Activated T-cell treated with anti-CD3 and anti-CD28 coated beads for 1 hour (primary cell): ENCODE data around the gene SYTL1.
A peak's percentile ranks its signal among the peaks of the same experiment; 100 is the strongest.
"Not testable (repeated sequence)": the region's sequence is repeated elsewhere in the genome, so short reads cannot be mapped to it uniquely, and the experiment has no call there.

ENCODE experiments used
- DNase-seq: peaks from one replicate; pipeline ENCODE4 v3.0.0-alpha.2; 2020; ENCODE audit warnings: low read depth

SYTL1 gene

GRCh38 chr1:27384797-27385196, 43.0 kb downstream of the SYTL1 start:
- DNase-seq: not testable (repeated sequence)

GRCh38 chr1:27388337-27389005, 46.6 kb downstream of the SYTL1 start:
- peak; percentile 75 for DNase-seq

GRCh38 chr1:27391511-27392095, 49.8 kb downstream of the SYTL1 start:
- no peak for DNase-seq

GRCh38 chr1:27392096-27392777, 50.4 kb downstream of the SYTL1 start, which contains the start of gene GPR3:
GPR3 (plus strand) TSS chr1:27392622; CDS start chr1:27393799, 1,177 bp downstream.
- peak; percentile 90 for DNase-seq

- no peak for DNase-seq
Measured at GRCh38 chr1:27392778-27393635, 51.2 kb downstream of the SYTL1 start.

DNA sequence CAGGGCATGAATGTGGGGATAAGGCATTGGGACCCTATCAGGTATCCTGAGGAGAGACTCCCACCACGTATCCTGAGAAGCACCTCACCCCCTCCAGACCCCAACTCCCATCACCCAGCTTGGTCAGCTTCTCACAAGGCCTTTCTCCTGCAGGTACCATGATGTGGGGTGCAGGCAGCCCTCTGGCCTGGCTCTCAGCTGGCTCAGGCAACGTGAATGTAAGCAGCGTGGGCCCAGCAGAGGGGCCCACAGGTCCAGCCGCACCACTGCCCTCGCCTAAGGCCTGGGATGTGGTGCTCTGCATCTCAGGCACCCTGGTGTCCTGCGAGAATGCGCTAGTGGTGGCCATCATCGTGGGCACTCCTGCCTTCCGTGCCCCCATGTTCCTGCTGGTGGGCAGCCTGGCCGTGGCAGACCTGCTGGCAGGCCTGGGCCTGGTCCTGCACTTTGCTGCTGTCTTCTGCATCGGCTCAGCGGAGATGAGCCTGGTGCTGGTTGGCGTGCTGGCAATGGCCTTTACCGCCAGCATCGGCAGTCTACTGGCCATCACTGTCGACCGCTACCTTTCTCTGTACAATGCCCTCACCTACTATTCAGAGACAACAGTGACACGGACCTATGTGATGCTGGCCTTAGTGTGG, 51.9 kb downstream of the SYTL1 start:
- no peak for DNase-seq

- DNase-seq: no peak
Measured at GRCh38 chr1:27394282-27394658, 52.4 kb downstream of the SYTL1 start.

- DNase-seq: no peak
Measured at GRCh38 chr1:27394925-27395324, 53.1 kb downstream of the SYTL1 start.

GRCh38 chr1:27395441-27396195, 53.8 kb downstream of the SYTL1 start:
- DNase-seq: peak; percentile 69

DNA sequence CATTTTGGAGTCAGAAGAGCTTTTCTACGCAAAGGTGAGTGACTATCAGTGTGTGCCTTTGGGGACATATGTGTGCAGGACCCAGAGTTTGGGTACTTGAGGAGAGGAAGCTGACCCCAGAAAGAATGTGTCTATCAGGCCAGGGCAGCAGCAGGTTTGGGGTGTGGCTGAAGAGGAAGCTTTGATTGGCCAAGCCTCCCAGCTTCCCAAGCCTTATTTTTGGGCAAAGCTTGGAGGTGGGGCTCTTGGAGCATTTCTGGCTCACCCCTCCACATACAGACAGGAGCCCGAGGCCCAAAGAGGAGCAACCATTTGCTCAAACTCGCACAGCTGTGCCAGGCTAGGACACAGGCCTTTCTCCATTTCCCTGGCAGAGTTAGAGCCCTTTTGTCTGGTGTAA, 55.3 kb downstream of the SYTL1 start:
- no peak for DNase-seq

GRCh38 chr1:27397749-27398148, 55.9 kb downstream of the SYTL1 start:
- DNase-seq: no peak

GRCh38 chr1:27398405-27399149, 56.8 kb downstream of the SYTL1 start:
- DNase-seq: no peak

- no peak for DNase-seq
Measured at GRCh38 chr1:27399251-27400025, 57.6 kb downstream of the SYTL1 start.

- DNase-seq: no peak
Measured at GRCh38 chr1:27400082-27400962, 58.5 kb downstream of the SYTL1 start.

DNA sequence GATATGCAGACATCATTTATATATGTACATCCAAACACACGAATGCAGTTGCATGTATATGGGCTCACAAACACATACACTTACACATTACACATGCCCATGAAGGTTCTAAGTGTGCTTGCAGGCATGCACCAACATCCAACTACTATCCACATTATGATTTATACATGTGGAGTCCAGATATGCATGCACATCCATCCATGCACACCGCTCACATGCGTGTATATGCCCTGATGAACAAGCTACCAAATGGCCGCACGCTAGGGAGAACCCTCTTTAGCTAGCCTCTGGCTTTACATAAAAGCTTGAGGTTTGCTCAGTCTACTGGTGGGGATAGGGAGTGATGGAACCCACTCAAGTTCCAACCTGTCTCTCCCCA, 59.1 kb downstream of the SYTL1 start:
- no peak for DNase-seq

GRCh38 chr1:27402349-27402754, 60.5 kb downstream of the SYTL1 start:
- DNase-seq: no peak

GRCh38 chr1:27403065-27403726, 61.4 kb downstream of the SYTL1 start:
- DNase-seq: no peak
